Testis (tissue), 3 donors: ENCODE results near the gene ODR4. TPM values are rescaled to one million over a fixed set of nuclear protein-coding genes. Genes with fewer than 3 reads are reported as not detected.
"Not testable (repeated sequence)": the region's sequence is repeated elsewhere in the genome, so short reads cannot be mapped to it uniquely, and the experiment has no call there.

ENCODE experiments used
- DNase-seq: peaks from one replicate; pipeline ENCODE4 v3.0.0-alpha.2; 2019
- H3K27ac ChIP-seq, 2 donors: fragments of 200-600 bp; sonication (generic); one replicate each; pipeline ENCODE4 v1.5.1; 2019
- H3K27me3 ChIP-seq: fragments of 200-600 bp; sonication (generic); one replicate; pipeline ENCODE4 v1.5.1; 2019
- H3K36me3 ChIP-seq: fragments of 200-600 bp; sonication (generic); one replicate; pipeline ENCODE4 v1.5.1; 2017; ENCODE audit warnings: low read depth; ENCODE audit errors: missing control alignments
- H3K4me1 ChIP-seq: fragments of 200-600 bp; sonication (generic); one replicate; pipeline ENCODE4 v1.5.1; 2019
- H3K4me3 ChIP-seq, 2 donors: fragments of 200-600 bp; sonication (generic); one replicate each; pipeline ENCODE4 v1.5.1; 2017 to 2019
- H3K9me3 ChIP-seq: fragments of 200-600 bp; sonication (generic); one replicate; pipeline ENCODE4 v1.5.1; 2017
- POLR2A ChIP-seq: fragments of 450-650 bp; IDR thresholded peaks from one replicate; pipeline ENCODE4 v1.6.1; 2017; ENCODE audit warnings: antibody characterized with exemption, mild to moderate bottlenecking, moderate library complexity
- WGBS, 2 donors: methylation state at CpG; one replicate each; pipeline ENCODE4 v1.1.5; 2018; 5-methylcytosine and 5-hydroxymethylcytosine counted together
- intact Hi-C: fragments of 100-400 bp; cut with DNase I; formaldehyde crosslinking; loops from one replicate; pipeline ENCODE4 v1.15.1; 2023; ENCODE audit warnings: low total_unique reads
- polyA plus RNA-seq: library from polyadenylated mRNA; stranded (reverse); fragments of 350-450 nt; fragmentation: Illumina TruSeq; extraction: RNeasy Lipid Tissue Mini Kit (QIAGEN cat#74804); gene quantifications from one replicate; pipeline ENCODE4 v1.2.3, GENCODE V29; 2014; ENCODE audit warnings: low read depth, low replicate concordance; ENCODE audit not compliant: insufficient read depth
- total RNA-seq, 2 donors: library from RNA; depleted of rRNA; stranded (reverse); fragments of >200 nt; gene quantifications; one replicate each; pipeline ENCODE4 v1.2.3, GENCODE V29; 2016
- TF ChIP-seq, protein P1 (sequence below), 3 experiments: fragments of 450-650 bp in 2 of 3; fragments of 200-600 bp in 1 of 3; sonication (generic) in 1 of 3; IDR thresholded peaks; one replicate each; pipeline ENCODE4 v1.5.1; 2016 to 2019; ENCODE audit warnings: antibody characterized with exemption in 3 of 3, mild to moderate bottlenecking in 2 of 3, moderate library complexity in 1 of 3

ODR4 gene
- total and polyA plus RNA-seq, 3 donors from 2014 or later, result 11.8 to 31.3 (median 23.0) TPM

DNA sequence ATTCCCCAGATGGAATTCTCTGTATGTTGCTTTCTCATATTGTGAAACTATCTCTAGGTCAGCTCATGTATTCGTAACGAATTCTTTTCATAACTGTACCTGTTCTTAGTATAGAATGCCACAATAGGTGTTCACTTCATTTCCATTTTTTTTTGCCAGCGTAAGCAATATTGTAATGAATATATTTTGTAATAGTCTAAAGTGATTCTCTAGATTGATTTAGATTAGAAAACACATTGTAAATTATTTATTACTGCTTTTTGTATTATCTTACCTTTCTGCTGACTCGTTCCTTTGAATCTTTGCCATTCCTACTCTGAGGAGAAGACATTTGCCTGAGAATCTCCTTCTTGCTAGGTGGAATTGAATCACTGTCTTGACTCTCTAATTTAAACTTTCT, 70.5 kb downstream of the ODR4 start:
- intact Hi-C loops, result no loop called here
- no peak for DNase-seq
- Histone ChIP-seq H3K27ac (no peak overlapping the region), H3K9me3 (no peaks in the 10 kb centered on the region), H3K4me1 (no peaks in the 10 kb centered on the region), H3K36me3 (no peaks in the 10 kb centered on the region), H3K4me3 (no peak overlapping the region), H3K27me3 (no peaks in the 10 kb centered on the region)
- WGBS, 2 donors, result 84 to 91% methylated on average over 4 of the region's 4 CpGs
- TF ChIP-seq, protein P1, sequence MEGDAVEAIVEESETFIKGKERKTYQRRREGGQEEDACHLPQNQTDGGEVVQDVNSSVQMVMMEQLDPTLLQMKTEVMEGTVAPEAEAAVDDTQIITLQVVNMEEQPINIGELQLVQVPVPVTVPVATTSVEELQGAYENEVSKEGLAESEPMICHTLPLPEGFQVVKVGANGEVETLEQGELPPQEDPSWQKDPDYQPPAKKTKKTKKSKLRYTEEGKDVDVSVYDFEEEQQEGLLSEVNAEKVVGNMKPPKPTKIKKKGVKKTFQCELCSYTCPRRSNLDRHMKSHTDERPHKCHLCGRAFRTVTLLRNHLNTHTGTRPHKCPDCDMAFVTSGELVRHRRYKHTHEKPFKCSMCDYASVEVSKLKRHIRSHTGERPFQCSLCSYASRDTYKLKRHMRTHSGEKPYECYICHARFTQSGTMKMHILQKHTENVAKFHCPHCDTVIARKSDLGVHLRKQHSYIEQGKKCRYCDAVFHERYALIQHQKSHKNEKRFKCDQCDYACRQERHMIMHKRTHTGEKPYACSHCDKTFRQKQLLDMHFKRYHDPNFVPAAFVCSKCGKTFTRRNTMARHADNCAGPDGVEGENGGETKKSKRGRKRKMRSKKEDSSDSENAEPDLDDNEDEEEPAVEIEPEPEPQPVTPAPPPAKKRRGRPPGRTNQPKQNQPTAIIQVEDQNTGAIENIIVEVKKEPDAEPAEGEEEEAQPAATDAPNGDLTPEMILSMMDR (IDR thresholded peaks at IDR 0.05), result no peak
- TF ChIP-seq POLR2A, result no peak

DNA sequence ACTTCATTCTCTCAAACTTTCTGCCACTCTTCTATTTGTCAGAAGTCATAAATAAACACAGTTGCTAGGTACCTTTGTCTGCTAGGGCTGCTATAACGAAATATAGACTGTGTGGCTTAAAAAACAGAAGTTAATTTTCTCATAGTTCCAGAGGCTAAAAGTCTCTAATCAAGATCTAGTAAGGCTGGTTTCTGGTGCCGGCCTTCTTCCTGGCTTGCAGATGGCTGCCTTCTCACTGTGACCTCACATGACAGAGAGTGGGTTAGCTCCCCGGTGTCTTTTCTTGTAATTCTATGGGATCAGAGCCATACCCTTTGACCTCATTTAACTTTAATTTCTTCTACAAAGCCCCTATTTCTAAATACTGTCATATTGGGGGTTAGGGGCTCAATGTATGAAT, 79.3 kb downstream of the ODR4 start:
- H3K36me3 ChIP-seq, result no peaks in the 10 kb centered on the region
- intact Hi-C loops, result no loop called here
- H3K4me1 ChIP-seq, result no peaks in the 10 kb centered on the region
- H3K9me3 ChIP-seq, result no peaks in the 10 kb centered on the region
- DNase-seq, result no peak
- H3K27me3 ChIP-seq, result no peaks in the 10 kb centered on the region
- H3K4me3 ChIP-seq, result no peak overlapping the region
- 66 to 68% methylated on average over 3 of the region's 3 CpGs for WGBS, 2 donors
- H3K27ac ChIP-seq, result no peak overlapping the region
- TF ChIP-seq POLR2A, result no peak
- TF ChIP-seq, protein P1 (IDR thresholded peaks at IDR 0.05), result no peak

DNA sequence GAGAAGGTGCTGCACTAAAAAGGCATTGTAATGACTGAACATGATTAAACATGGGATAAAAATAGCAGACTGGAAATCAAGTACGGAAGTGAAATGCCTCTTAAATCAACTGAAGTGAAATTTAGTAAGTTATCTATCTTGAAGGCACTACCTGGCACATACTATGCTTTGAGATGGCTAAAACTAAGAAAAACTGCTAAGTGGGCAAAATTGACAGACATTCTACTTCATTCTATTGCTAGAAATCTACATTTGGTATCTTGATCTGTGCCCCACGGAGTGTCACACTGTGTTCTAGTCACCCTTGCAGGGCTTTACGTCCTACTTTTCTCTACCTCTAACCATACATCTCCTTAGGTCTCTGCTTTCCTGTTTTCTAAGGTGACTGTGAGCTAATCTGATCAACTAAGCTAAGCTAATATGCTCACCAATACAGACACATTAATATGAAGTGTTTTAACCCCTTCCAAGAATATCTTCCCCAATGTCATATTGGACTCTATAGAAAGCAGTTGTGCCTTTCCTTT, 81.2 kb downstream of the ODR4 start:
- 82 to 84% methylated on average over 3 of the region's 3 CpGs for WGBS, 2 donors
- Histone ChIP-seq H3K27me3 (no peaks in the 10 kb centered on the region), H3K27ac (no peak overlapping the region), H3K4me1 (no peaks in the 10 kb centered on the region), H3K9me3 (no peaks in the 10 kb centered on the region), H3K36me3 (no peaks in the 10 kb centered on the region), H3K4me3 (no peak overlapping the region)
- TF ChIP-seq, protein P1 (IDR thresholded peaks at IDR 0.05), result no peak
- no peak for TF ChIP-seq POLR2A
- DNase-seq, result no peak
- intact Hi-C loops, result no loop called here

DNA sequence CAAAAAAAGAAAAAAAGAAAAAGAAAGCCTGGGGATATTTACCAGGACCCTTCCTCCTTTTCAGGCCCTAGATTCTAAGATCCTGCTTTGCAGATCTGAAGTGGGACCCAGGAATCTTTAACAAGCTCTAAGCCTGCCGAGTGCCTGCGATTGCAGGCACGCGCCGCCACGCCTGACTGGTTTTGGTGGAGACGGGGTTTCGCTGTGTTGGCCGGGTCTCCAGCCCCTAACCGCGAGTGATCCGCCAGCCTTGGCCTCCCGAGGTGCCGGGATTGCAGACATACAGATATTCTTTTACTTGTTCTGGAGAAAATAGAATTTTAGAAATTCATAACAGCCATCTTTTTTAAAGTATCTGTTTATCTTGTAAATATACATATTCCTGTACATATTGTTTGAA, 83.5 kb downstream of the ODR4 start:
- peak overlapping the region in 1 of 2 donors; percentile 7 for H3K4me3 ChIP-seq
- intact Hi-C loops, result not testable (repeated sequence)
- WGBS, 2 donors, result 65 to 79% methylated on average over 14 of the region's 14 CpGs

DNA sequence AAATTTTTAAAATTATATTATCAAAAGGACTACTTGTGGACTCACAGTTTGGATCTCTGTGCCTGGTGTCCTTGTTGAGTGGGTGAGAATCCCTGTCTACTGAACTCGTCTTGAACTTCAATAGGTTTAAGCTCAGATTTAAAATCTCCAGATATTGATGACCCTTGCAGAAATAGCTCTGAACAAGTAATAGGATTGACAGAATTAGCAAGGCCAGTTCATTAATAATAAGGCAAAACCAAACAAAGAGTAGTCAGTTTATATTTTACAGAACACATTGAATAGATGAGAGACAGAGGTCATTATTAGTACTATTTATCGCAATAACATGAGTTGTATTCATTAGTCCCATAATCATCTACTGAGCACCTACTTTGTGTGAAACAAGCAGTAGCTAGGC, 85.4 kb downstream of the ODR4 start, which contains the start of gene PDC:
Gene PDC, minus strand, starts transcription at position 101 of the 400 bp plus-strand sequence. CDS start 11,655 bp downstream, outside the sequence.
- Histone ChIP-seq H3K9me3 (no peaks in the 10 kb centered on the region), H3K36me3 (no peaks in the 10 kb centered on the region), H3K27ac (no peak within 1 kb of the TSS), H3K4me1 (no peaks in the 10 kb centered on the region), H3K4me3 (no peak within 1 kb of the TSS), H3K27me3 (no peaks in the 10 kb centered on the region)
- intact Hi-C loops, result no loop called here
- 78 to 89% methylated on average over 2 of the region's 2 CpGs for WGBS, 2 donors
- no peak for DNase-seq
- TF ChIP-seq, protein P1 (IDR thresholded peaks at IDR 0.05), result no peak
- TF ChIP-seq POLR2A, result no peak

More for the DNA sequence above, 83.5 kb downstream of the ODR4 start:
- not testable (repeated sequence) for H3K36me3 ChIP-seq, H3K9me3 ChIP-seq, H3K27me3 ChIP-seq, DNase-seq, H3K27ac ChIP-seq, H3K4me1 ChIP-seq
